Osteoblast (primary cell): ENCODE measurements around the gene P2RY6. TPM values are rescaled to one million over a fixed set of nuclear protein-coding genes. Genes with fewer than 3 reads are reported as not detected.
A peak's percentile ranks its signal among the peaks of the same experiment; 100 is the strongest.

ENCODE experiments used
- DNase-seq: peaks from one replicate; pipeline ENCODE4 v3.0.0; 2011; ENCODE audit warnings: low spot score, mixed read lengths; ENCODE audit not compliant: insufficient read length; ENCODE audit errors: missing footprints
- H2AFZ ChIP-seq: 2 replicates; pipeline ENCODE4 v1.6.0; 2011; ENCODE audit warnings: mild to moderate bottlenecking, low read length
- H3K27ac ChIP-seq: 2 replicates; pipeline ENCODE4 v1.5.1; 2011; ENCODE audit warnings: mild to moderate bottlenecking, low read depth, low read length, moderate library complexity
- H3K27me3 ChIP-seq: 2 replicates; pipeline ENCODE4 v1.6.0; 2012; ENCODE audit warnings: mild to moderate bottlenecking, control low read depth, inconsistent platforms, low read length, moderate library complexity; ENCODE audit not compliant: insufficient read depth
- H3K36me3 ChIP-seq: 2 replicates; pipeline ENCODE4 v1.5.1; 2011; ENCODE audit warnings: mild to moderate bottlenecking, low read length, control low read depth, moderate library complexity; ENCODE audit not compliant: insufficient read depth
- H3K4me1 ChIP-seq: 2 replicates; pipeline ENCODE4 v1.5.1; 2011; ENCODE audit warnings: mild to moderate bottlenecking, low read length, control low read depth, moderate library complexity; ENCODE audit not compliant: insufficient read depth
- H3K4me2 ChIP-seq: 2 replicates; pipeline ENCODE4 v1.6.0; 2011; ENCODE audit warnings: mild to moderate bottlenecking, low read length; ENCODE audit not compliant: insufficient read depth
- H3K4me3 ChIP-seq: fragments of 200-600 bp; sonication (generic); 3 replicates; pipeline ENCODE4 v1.5.1; 2012; ENCODE audit warnings: mild to moderate bottlenecking, low read length, inconsistent platforms; ENCODE audit not compliant: insufficient read depth
- H3K79me2 ChIP-seq: 2 replicates; pipeline ENCODE4 v1.6.0; 2012; ENCODE audit warnings: mild to moderate bottlenecking, low read length, control low read depth, inconsistent platforms; ENCODE audit not compliant: insufficient read depth
- H3K9me3 ChIP-seq: 2 replicates; pipeline ENCODE4 v1.5.1; 2011; ENCODE audit warnings: low read depth, low read length, control low read depth
- H4K20me1 ChIP-seq: 2 replicates; pipeline ENCODE4 v1.6.0; 2012; ENCODE audit warnings: mild to moderate bottlenecking, low read length, control low read depth; ENCODE audit not compliant: insufficient read depth
- total RNA-seq: library from RNA; depleted of rRNA; stranded (reverse); fragments of >200 nt; gene quantifications from 2 replicates; pipeline ENCODE4 v1.2.3, GENCODE V29; 2012
- TF ChIP-seq, protein P1 (sequence below): IDR thresholded peaks from 2 replicates; pipeline ENCODE4 v1.5.1; 2011; ENCODE audit warnings: mild to moderate bottlenecking, low read depth, low read length, moderate library complexity; ENCODE audit errors: extremely low read depth

P2RY6 gene
- total RNA-seq, 1 donor = 0.72 TPM

DNA sequence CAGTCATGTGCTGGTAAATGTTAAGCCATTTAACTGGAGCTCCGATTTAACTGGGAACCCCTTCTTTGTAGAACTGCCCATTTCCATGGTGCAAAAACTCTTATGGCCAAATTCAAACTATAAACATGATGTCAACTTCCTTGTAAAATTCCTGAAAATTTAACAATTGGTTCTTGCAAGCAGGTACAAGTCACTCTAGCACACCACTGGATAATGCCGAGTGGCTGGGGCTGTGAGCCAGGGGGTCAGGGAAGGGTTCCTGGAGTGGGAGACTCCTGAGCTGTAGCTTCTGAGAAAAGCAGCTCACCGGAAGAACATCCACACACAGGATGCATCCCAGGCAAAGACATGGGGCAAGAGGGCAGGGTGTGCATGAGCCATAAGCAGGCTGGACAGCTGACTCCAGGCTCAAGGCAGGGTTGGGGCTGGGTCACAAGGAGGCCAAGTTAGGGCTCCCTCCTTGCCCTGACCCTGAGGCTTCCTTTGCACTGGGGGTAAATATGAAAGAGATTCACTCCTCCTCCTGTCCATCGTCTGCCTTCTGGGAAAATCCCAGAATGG, 35.9 kb upstream of the P2RY6 start:
- Histone ChIP-seq H4K20me1 (no peaks in the 10 kb centered on the region), H3K4me2 (no peak overlapping the region), H3K4me3 (no peak overlapping the region), H3K36me3 (no peaks in the 10 kb centered on the region), H3K27ac (no peak overlapping the region), H2AFZ (peak overlapping the region; percentile 61), H3K9me3 (no peaks in the 10 kb centered on the region), H3K4me1 (peaks cover 27% of the 10 kb centered on the region), H3K79me2 (no peaks in the 10 kb centered on the region), H3K27me3 (no peaks in the 10 kb centered on the region)
- no peak for DNase-seq
- TF ChIP-seq, protein P1, sequence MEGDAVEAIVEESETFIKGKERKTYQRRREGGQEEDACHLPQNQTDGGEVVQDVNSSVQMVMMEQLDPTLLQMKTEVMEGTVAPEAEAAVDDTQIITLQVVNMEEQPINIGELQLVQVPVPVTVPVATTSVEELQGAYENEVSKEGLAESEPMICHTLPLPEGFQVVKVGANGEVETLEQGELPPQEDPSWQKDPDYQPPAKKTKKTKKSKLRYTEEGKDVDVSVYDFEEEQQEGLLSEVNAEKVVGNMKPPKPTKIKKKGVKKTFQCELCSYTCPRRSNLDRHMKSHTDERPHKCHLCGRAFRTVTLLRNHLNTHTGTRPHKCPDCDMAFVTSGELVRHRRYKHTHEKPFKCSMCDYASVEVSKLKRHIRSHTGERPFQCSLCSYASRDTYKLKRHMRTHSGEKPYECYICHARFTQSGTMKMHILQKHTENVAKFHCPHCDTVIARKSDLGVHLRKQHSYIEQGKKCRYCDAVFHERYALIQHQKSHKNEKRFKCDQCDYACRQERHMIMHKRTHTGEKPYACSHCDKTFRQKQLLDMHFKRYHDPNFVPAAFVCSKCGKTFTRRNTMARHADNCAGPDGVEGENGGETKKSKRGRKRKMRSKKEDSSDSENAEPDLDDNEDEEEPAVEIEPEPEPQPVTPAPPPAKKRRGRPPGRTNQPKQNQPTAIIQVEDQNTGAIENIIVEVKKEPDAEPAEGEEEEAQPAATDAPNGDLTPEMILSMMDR = no peak

DNA sequence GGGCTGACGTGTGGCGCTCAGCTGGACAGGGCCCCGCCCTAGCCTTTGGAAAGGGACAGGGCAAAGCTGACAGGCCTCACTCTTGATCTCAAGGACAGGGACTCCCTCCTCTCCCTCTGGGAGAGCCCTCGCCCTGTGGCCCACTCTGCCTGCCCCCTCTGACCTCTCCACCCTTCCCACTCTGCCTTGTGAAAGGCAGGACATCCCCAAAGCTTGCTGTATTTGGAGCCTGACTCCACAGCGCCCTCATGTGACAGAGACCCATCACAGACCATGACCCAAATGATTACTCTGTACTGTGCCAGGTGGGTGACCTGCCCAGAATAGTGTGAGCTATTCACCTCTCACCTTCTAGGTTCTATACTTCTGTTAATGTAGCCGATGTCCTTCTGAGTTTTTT, 35.3 kb upstream of the P2RY6 start:
- H4K20me1 ChIP-seq = no peaks in the 10 kb centered on the region
- peak; percentile 97 for DNase-seq
- H3K4me3 ChIP-seq = no peak overlapping the region
- no peak overlapping the region for H3K4me2 ChIP-seq
- no peaks in the 10 kb centered on the region for H3K9me3 ChIP-seq
- H3K27me3 ChIP-seq = no peaks in the 10 kb centered on the region
- no peaks in the 10 kb centered on the region for H3K36me3 ChIP-seq
- no peaks in the 10 kb centered on the region for H3K79me2 ChIP-seq
- TF ChIP-seq, protein P1 = peak; percentile 68
- peaks cover 27% of the 10 kb centered on the region for H3K4me1 ChIP-seq
- H3K27ac ChIP-seq = peak overlapping the region; percentile 12
- H2AFZ ChIP-seq = peak overlapping the region; percentile 30

DNA sequence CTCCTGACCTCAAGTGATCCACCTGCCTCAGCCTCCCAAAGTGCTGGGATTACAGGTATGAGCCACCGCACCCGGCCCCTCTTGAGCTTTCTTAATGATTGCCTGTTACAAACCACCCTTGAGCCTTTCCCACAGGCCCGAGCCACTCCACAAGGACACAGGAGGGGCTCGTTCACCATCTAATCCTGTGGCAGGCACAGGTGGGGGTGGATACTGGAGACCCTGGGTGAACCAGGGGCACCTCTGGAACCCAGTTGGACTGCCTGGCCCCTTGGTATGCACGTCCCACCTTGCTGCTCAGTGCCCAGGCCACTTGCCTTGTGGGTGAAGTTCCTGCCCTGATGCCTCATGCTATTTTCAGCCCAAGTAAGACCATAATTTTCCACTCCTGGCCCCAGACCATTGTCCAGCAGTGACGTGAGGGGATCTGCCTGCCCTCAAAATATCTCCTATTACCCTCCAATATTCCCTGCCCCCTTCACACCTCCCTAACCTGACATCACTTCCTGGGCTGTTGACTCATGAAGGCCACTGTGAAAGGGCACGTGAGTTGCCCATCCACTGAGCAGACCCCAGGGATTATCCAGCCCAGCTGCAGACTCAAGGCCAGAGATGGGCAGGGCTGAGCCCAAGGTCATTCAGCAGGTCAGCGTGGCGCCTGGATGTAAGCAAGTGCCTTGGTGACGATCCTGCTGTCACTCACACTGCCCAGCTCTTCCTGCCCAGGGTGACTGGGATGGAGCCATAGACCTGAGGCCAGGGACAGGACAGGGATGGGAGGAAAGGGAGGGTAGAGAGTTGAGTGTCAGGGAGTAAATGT, 34.5 kb upstream of the P2RY6 start:
- peak overlapping the region; percentile 38 for H3K27ac ChIP-seq
- TF ChIP-seq, protein P1 = no peak
- no peak for DNase-seq
- no peaks in the 10 kb centered on the region for H3K79me2 ChIP-seq
- H2AFZ ChIP-seq = no peak overlapping the region
- no peaks in the 10 kb centered on the region for H3K27me3 ChIP-seq
- no peaks in the 10 kb centered on the region for H3K36me3 ChIP-seq
- peaks cover 32% of the 10 kb centered on the region for H3K4me1 ChIP-seq
- H4K20me1 ChIP-seq = no peaks in the 10 kb centered on the region
- H3K4me2 ChIP-seq = no peak overlapping the region
- no peak overlapping the region for H3K4me3 ChIP-seq
- no peaks in the 10 kb centered on the region for H3K9me3 ChIP-seq

GRCh38 chr11:73239111-73239521, 33.0 kb upstream of the P2RY6 start:
- Histone ChIP-seq H3K27me3 (no peaks in the 10 kb centered on the region), H3K79me2 (no peaks in the 10 kb centered on the region), H3K4me2 (no peak overlapping the region), H3K36me3 (no peaks in the 10 kb centered on the region), H4K20me1 (no peaks in the 10 kb centered on the region), H3K4me1 (peaks cover 32% of the 10 kb centered on the region), H2AFZ (no peak overlapping the region), H3K4me3 (no peak overlapping the region), H3K9me3 (no peaks in the 10 kb centered on the region), H3K27ac (no peak overlapping the region)
- TF ChIP-seq, protein P1 = no peak
- DNase-seq = no peak
